Measurements from ENCODE around the gene IPO4.
"Not testable (repeated sequence)": the region's sequence is repeated elsewhere in the genome, so short reads cannot be mapped to it uniquely, and the experiment has no call there.

IPO4 gene

GRCh38 chr14:24188251-24189058 lies at the start of gene IPO4:
Gene IPO4, minus strand, starts transcription at chr14:24188816. Its CDS starts 29 bp downstream, at chr14:24188787.
- DNase-seq: peak; percentile 59 to 97 (median 93)

- no peak for DNase-seq
Measured at GRCh38 chr14:24238123-24238522, 49.5 kb upstream of the IPO4 start.

GRCh38 chr14:24237463-24237955 lies 48.9 kb upstream of the IPO4 start:
- DNase-seq: no peak

GRCh38 chr14:24236689-24237462 lies 48.3 kb upstream of the IPO4 start:
- no peak for DNase-seq

GRCh38 chr14:24235804-24236688 lies 47.4 kb upstream of the IPO4 start:
- DNase-seq: no peak

GRCh38 chr14:24234095-24235005 lies 45.7 kb upstream of the IPO4 start:
- no peak for DNase-seq

GRCh38 chr14:24233538-24233866 lies 44.9 kb upstream of the IPO4 start:
- DNase-seq: no peak

- peak in 12 of 56 donors; percentile 26 to 91 (median 79) for DNase-seq
Measured at GRCh38 chr14:24232645-24233537, 44.3 kb upstream of the IPO4 start, which contains the start of gene GMPR2. Gene GMPR2, plus strand, starts transcription at chr14:24232929. Its CDS starts 325 bp downstream, at chr14:24233254.

GRCh38 chr14:24232121-24232644 lies 43.6 kb upstream of the IPO4 start, which contains the start of gene NEDD8:
Gene NEDD8, minus strand, starts transcription at chr14:24232367. Its CDS starts 100 bp downstream, at chr14:24232267.
- DNase-seq: peak in 55 of 56 donors; percentile 79 to 99 (median 94)

GRCh38 chr14:24231263-24232120 lies 42.9 kb upstream of the IPO4 start:
- peak in 5 of 56 donors; percentile 22 to 67 (median 57) for DNase-seq

GRCh38 chr14:24228902-24229301 lies 40.3 kb upstream of the IPO4 start:
- DNase-seq: no peak

GRCh38 chr14:24226473-24226872 lies 37.9 kb upstream of the IPO4 start:
- DNase-seq: no peak

- DNase-seq: no peak
Measured at GRCh38 chr14:24224618-24225071, 36.0 kb upstream of the IPO4 start.

- not testable (repeated sequence) for DNase-seq
Measured at GRCh38 chr14:24222987-24223386, 34.4 kb upstream of the IPO4 start.

GRCh38 chr14:24219521-24219920 lies 30.9 kb upstream of the IPO4 start:
- no peak for DNase-seq

GRCh38 chr14:24219080-24219479 lies 30.5 kb upstream of the IPO4 start:
- DNase-seq: no peak

- not testable (repeated sequence) for DNase-seq
Measured at GRCh38 chr14:24216876-24217275, 28.3 kb upstream of the IPO4 start.

- no peak for DNase-seq
Measured at GRCh38 chr14:24216345-24216699, 27.7 kb upstream of the IPO4 start.

All from nucleus accumbens (tissue), 56 donors.